Measurements from ENCODE around the gene JUN. TPM values are rescaled to one million over a fixed set of nuclear protein-coding genes. Genes with fewer than 3 reads are reported as not detected.

Gene JUN
- total RNA-seq, 3 donors from 2014 or later = 119 to 880 (median 379) TPM

GRCh38 chr1:58764294-58764978, 19.4 kb downstream of the JUN start:
- Histone ChIP-seq H3K27ac (no peak overlapping the region), H3K27me3 (no peaks in the 10 kb centered on the region), H3K36me3 (no peaks in the 10 kb centered on the region), H3K9me3 (no peaks in the 10 kb centered on the region), H3K4me3 (no peak overlapping the region), H3K4me1 (no peaks in the 10 kb centered on the region)
- TF ChIP-seq POLR2AphosphoS5 (IDR thresholded peaks at IDR 0.05) (no peak), CTCF (IDR thresholded peaks at IDR 0.05) (no peak), POLR2A (IDR thresholded peaks at IDR 0.05) (no peak)
- intact Hi-C loops (cut with DNase I; ENCODE audit: low total_unique reads) = no loop called here
- no peak for DNase-seq (ENCODE audit: low spot score in 2 of 2)

GRCh38 chr1:58763214-58763613, 20.6 kb downstream of the JUN start:
- TF ChIP-seq POLR2AphosphoS5 (IDR thresholded peaks at IDR 0.05) (no peak), POLR2A (IDR thresholded peaks at IDR 0.05) (no peak), CTCF (IDR thresholded peaks at IDR 0.05) (no peak)

GRCh38 chr1:58762806-58763205, 21.0 kb downstream of the JUN start:
- no peak for DNase-seq (ENCODE audit: low spot score in 2 of 2)
- TF ChIP-seq POLR2AphosphoS5 (IDR thresholded peaks at IDR 0.05) (no peak), POLR2A (IDR thresholded peaks at IDR 0.05) (no peak), CTCF (IDR thresholded peaks at IDR 0.05) (no peak)
- Histone ChIP-seq H3K4me1 (no peaks in the 10 kb centered on the region), H3K9me3 (no peaks in the 10 kb centered on the region), H3K36me3 (no peaks in the 10 kb centered on the region), H3K4me3 (no peak overlapping the region), H3K27me3 (no peaks in the 10 kb centered on the region), H3K27ac (no peak overlapping the region)
- intact Hi-C loops (cut with DNase I; ENCODE audit: low total_unique reads) = no loop called here

More at GRCh38 chr1:58763214-58763613, 20.6 kb downstream of the JUN start:
- Histone ChIP-seq H3K4me3 (no peak overlapping the region), H3K27ac (no peak overlapping the region), H3K4me1 (no peaks in the 10 kb centered on the region), H3K36me3 (no peaks in the 10 kb centered on the region), H3K9me3 (no peaks in the 10 kb centered on the region), H3K27me3 (no peaks in the 10 kb centered on the region)
- intact Hi-C loops (cut with DNase I; ENCODE audit: low total_unique reads) = no loop called here
- DNase-seq (ENCODE audit: low spot score in 2 of 2) = no peak

GRCh38 chr1:58755468-58755872, 28.4 kb downstream of the JUN start:
- intact Hi-C loops (cut with DNase I; ENCODE audit: low total_unique reads) = no loop called here
- Histone ChIP-seq H3K4me1 (peaks cover 0 to 4% of the 10 kb centered on the region in 2 donors), H3K27ac (peak overlapping the region; percentile 66 to 78), H3K36me3 (no peaks in the 10 kb centered on the region), H3K4me3 (no peak overlapping the region), H3K27me3 (no peaks in the 10 kb centered on the region), H3K9me3 (no peaks in the 10 kb centered on the region)
- TF ChIP-seq CTCF (IDR thresholded peaks at IDR 0.05) (no peak), POLR2AphosphoS5 (IDR thresholded peaks at IDR 0.05) (peak; percentile 44 to 86 (median 81))
- peak; percentile 55 to 84 for DNase-seq (ENCODE audit: low spot score in 2 of 2)

GRCh38 chr1:58754683-58755467, 29.0 kb downstream of the JUN start:
- intact Hi-C loops (cut with DNase I; ENCODE audit: low total_unique reads) = no loop called here
- H3K36me3 ChIP-seq = no peaks in the 10 kb centered on the region
- no peaks in the 10 kb centered on the region for H3K9me3 ChIP-seq
- TF ChIP-seq POLR2AphosphoS5 (IDR thresholded peaks at IDR 0.05) (no peak), CTCF (IDR thresholded peaks at IDR 0.05) (no peak), POLR2A (IDR thresholded peaks at IDR 0.05) (no peak)
- no peak for DNase-seq (ENCODE audit: low spot score in 2 of 2)
- no peak overlapping the region for H3K4me3 ChIP-seq
- peaks cover 0 to 4% of the 10 kb centered on the region in 2 donors for H3K4me1 ChIP-seq
- no peaks in the 10 kb centered on the region for H3K27me3 ChIP-seq
- peak overlapping the region; percentile 66 to 78 for H3K27ac ChIP-seq

Data from breast epithelium (tissue), 4 donors.